Mesothelial cell of epicardium (in vitro differentiated cells): ENCODE data around the gene RPS6KA4. TPM values are rescaled to one million over a fixed set of nuclear protein-coding genes. Genes with fewer than 3 reads are reported as not detected.

Experiments
- DNase-seq, 2 experiments: peaks; one replicate each; pipeline ENCODE4 v3.0.0; 2021; ENCODE audit warnings: low spot score in 2 of 2; ENCODE audit not compliant: unreplicated experiment in 2 of 2
- H3K27ac Mint-ChIP-seq: 2 replicates; pipeline ENCODE4 v1.8.0; 2021; ENCODE audit warnings: mixed read lengths
- H3K27me3 Mint-ChIP-seq: 2 replicates; pipeline ENCODE4 v1.8.0; 2021; ENCODE audit warnings: low read depth, mixed read lengths
- H3K36me3 Mint-ChIP-seq: 2 replicates; pipeline ENCODE4 v1.8.0; 2021; ENCODE audit warnings: mixed read lengths
- H3K4me1 Mint-ChIP-seq: 2 replicates; pipeline ENCODE4 v1.8.0; 2021; ENCODE audit warnings: mixed read lengths
- H3K4me3 Mint-ChIP-seq: 2 replicates; pipeline ENCODE4 v1.8.0; 2021; ENCODE audit warnings: mild to moderate bottlenecking, moderate library complexity, mixed read lengths
- H3K9me3 Mint-ChIP-seq: 2 replicates; pipeline ENCODE4 v1.8.0; 2021; ENCODE audit warnings: mixed read lengths
- total RNA-seq: library from RNA; stranded (reverse); gene quantifications from 3 replicates; pipeline ENCODE4 v1.2.1, GENCODE V29; 2021
- TF ChIP-seq, protein P1 (sequence below): fragments of 200-600 bp; sonication (generic); IDR thresholded peaks from one replicate; pipeline ENCODE4 v1.5.0; 2021; ENCODE audit warnings: antibody characterized with exemption; ENCODE audit not compliant: unreplicated experiment

The RPS6KA4 gene
- total RNA-seq, 1 donor from 2014 or later = 30.1 TPM

DNA sequence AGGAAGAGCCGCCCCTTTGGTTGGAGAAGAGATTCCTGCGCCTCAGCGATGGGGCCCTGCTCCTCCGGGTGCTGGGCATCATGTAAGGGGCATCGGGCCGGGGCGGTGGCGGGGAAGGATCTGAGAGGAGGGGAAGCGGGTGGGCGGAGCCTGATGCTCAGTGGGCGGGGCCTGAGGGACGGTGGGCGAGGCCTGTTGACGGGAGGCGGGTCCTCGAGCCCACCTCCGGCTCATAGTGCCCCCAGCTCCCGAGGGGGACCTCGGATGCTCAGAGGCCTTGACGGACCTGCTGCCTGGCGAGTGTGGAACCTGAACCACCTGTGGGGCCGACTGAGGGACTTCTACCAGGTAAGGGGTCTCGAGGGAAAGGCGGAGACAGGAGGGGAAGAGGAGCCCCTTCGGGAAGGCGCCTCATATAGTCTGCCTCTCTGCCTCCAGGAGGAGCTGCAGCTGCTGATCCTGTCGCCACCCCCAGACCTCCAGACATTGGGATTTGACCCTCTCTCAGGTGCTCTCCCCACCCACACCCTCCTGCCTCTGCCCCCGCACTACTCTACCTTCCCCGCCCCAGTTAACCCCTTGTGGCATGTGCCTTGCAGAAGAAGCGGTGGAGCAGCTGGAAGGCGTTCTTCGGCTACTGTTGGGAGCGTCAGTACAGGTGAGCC lies 18.2 kb upstream of the RPS6KA4 start:
- H3K4me1 Mint-ChIP-seq = peaks cover 13% of the 10 kb centered on the region
- H3K4me3 Mint-ChIP-seq = peak overlapping the region; percentile 63
- no peak overlapping the region for H3K27ac Mint-ChIP-seq
- TF ChIP-seq, protein P1, sequence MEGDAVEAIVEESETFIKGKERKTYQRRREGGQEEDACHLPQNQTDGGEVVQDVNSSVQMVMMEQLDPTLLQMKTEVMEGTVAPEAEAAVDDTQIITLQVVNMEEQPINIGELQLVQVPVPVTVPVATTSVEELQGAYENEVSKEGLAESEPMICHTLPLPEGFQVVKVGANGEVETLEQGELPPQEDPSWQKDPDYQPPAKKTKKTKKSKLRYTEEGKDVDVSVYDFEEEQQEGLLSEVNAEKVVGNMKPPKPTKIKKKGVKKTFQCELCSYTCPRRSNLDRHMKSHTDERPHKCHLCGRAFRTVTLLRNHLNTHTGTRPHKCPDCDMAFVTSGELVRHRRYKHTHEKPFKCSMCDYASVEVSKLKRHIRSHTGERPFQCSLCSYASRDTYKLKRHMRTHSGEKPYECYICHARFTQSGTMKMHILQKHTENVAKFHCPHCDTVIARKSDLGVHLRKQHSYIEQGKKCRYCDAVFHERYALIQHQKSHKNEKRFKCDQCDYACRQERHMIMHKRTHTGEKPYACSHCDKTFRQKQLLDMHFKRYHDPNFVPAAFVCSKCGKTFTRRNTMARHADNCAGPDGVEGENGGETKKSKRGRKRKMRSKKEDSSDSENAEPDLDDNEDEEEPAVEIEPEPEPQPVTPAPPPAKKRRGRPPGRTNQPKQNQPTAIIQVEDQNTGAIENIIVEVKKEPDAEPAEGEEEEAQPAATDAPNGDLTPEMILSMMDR = no peak
- H3K27me3 Mint-ChIP-seq = peaks cover 3% of the 10 kb centered on the region
- no peaks in the 10 kb centered on the region for H3K36me3 Mint-ChIP-seq
- H3K9me3 Mint-ChIP-seq = no peaks in the 10 kb centered on the region
- peak in 1 of 2 experiments; percentile 74 for DNase-seq

DNA sequence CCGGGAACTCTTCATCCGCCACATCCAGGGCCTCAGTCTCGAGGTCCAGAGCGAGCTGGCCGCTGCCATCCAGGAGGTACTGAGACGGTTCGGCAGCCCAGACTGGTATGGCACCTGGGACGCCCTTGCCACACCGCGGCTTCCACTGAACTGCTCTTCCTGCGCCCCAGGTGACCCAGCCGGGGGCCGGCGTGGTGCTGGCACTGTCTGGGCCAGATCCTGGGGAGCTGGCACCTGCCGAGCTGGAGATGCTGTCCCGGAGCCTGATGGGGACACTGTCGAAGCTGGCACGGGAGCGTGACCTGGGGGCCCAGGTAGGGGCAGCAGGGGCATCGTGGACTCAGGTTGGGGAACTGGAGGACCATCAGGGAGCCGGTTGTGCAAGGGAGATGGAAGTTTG lies 17.5 kb upstream of the RPS6KA4 start:
- Mint-ChIP-seq H3K4me3 (peak overlapping the region; percentile 63), H3K27ac (no peak overlapping the region), H3K36me3 (no peaks in the 10 kb centered on the region), H3K27me3 (peaks cover 3% of the 10 kb centered on the region), H3K4me1 (peaks cover 13% of the 10 kb centered on the region), H3K9me3 (no peaks in the 10 kb centered on the region)
- DNase-seq = no peak
- TF ChIP-seq, protein P1 = no peak

DNA sequence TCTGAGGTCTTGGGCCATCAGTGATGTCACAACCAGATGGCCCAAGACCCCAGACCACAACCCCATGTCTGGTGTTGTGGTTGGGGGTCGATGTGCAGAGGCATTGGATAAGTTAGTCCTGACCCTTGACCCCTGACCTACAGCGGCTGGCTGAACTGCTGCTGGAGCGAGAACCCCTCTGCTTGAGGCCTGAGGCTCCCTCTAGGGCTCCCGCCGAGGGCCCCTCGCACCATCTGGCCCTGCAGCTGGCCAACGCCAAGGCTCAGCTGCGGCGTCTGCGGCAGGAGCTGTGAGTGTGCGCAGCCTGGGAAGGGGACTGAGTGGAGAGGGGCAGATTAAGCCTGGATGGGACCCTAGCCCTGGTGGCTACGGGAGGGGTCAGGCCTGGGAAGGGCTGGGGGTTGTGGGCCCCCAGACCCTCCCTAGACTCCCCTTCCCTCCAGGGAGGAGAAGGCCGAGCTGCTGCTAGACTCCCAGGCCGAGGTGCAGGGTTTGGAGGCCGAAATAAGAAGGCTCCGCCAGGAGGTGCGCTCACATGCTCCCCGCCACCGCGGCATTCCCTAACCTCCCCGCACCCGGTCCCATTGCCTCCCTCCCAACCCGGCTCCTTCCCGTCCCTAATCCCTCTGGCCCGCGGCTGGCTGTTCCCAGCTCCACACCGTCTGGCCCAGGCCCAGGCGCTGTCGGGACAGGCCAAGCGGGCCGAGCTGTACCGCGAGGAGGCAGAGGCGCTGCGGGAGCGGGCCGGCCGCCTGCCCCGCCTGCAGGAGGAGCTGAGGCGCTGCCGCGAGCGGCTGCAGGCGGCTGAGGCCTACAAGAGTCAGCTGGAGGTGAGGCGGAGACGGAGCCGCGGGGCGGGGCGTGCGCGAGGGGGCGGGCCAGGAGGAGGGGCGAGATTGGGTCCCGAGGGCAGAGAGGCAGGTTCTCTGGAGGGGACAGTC lies 16.8 kb upstream of the RPS6KA4 start:
- peak; percentile 79 to 90 for DNase-seq
- no peaks in the 10 kb centered on the region for H3K9me3 Mint-ChIP-seq
- H3K27ac Mint-ChIP-seq = peak overlapping the region; percentile 56
- H3K36me3 Mint-ChIP-seq = no peaks in the 10 kb centered on the region
- peaks cover 13% of the 10 kb centered on the region for H3K4me1 Mint-ChIP-seq
- peak overlapping the region; percentile 44 for H3K4me3 Mint-ChIP-seq
- peaks cover 3% of the 10 kb centered on the region for H3K27me3 Mint-ChIP-seq
- TF ChIP-seq, protein P1 = no peak

DNA sequence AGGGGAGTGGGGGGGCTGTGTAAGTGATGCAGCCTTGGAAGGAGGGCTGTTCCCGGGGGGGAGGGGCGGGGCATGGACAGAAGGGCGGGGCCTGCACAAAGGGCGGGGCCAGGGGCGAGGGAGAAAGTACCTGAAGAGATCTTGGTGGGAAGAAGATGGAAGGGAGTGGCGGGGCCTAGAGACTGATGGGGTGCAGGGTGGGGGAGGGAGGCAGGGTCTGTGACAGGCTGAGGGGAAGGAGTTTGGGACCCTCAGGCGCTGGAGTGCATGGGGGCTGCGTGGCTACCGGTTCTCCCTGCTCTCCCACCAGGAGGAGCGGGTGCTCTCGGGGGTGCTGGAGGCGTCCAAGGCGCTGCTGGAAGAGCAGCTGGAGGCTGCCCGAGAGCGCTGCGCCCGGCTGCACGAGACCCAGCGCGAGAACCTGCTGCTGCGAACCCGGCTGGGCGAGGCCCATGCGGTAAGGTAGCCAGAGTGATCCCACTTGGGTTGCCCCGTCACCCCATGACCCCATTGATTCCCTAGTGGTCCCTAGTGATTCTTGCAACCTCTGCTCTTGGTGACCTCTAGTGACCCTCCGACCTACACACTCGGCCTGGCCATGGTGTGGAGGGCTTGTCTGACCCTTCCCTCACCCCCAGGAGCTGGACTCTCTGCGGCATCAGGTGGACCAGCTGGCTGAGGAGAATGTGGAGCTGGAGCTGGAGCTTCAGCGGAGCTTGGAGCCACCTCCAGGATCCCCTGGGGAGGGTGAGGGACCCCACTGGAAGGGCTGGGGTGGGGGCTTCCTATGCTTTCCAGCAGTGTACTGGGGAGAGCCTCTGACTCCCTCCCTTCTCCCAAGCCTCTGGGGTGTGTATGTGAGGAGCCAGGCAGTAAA lies 15.9 kb upstream of the RPS6KA4 start:
- TF ChIP-seq, protein P1 = no peak
- Mint-ChIP-seq H3K27me3 (peaks cover 3% of the 10 kb centered on the region), H3K9me3 (no peaks in the 10 kb centered on the region), H3K4me3 (no peak overlapping the region), H3K36me3 (no peaks in the 10 kb centered on the region), H3K4me1 (peaks cover 11% of the 10 kb centered on the region), H3K27ac (no peak overlapping the region)
- DNase-seq = no peak

DNA sequence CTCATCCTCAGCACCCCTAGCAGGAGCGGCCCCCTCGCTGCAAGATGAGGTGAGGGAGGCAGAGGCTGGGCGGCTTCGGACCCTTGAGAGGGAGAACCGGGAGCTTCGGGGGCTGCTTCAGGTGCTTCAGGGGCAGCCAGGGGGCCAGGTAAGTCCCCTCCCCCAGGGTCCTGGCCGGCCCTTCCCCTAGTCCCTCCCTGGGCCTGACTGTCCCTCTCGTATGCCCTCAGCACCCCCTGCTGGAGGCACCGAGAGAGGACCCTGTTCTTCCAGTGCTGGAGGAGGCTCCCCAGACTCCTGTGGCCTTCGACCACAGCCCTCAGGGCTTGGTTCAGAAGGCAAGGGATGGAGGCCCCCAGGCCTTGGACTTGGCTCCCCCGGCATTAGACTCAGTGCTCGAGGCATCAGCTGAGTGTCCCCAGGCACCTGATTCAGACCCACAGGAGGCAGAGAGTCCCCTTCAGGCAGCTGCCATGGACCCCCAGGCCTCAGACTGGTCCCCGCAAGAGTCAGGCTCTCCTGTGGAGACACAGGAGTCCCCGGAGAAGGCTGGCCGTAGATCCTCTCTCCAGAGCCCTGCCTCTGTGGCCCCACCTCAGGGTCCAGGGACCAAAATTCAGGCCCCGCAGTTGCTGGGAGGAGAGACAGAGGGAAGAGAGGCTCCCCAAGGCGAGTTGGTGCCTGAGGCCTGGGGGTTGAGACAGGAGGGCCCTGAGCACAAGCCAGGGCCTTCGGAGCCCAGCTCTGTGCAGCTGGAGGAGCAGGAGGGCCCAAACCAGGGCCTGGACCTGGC lies 15.0 kb upstream of the RPS6KA4 start:
- Mint-ChIP-seq H3K27ac (no peak overlapping the region), H3K27me3 (peaks cover 3% of the 10 kb centered on the region), H3K4me3 (no peak overlapping the region), H3K36me3 (no peaks in the 10 kb centered on the region), H3K4me1 (peaks cover 8% of the 10 kb centered on the region), H3K9me3 (no peaks in the 10 kb centered on the region)
- TF ChIP-seq, protein P1 = no peak
- DNase-seq = no peak
